HG03103 (cell line): ENCODE results near the gene TAF13.

Source experiments
- ATAC-seq: cut with Tn5 transposase; IDR thresholded peaks from one replicate; pipeline ENCODE4 v1.9.1; 2021; ENCODE audit warnings: low read depth; ENCODE audit not compliant: unreplicated experiment

TAF13 gene, protein sequence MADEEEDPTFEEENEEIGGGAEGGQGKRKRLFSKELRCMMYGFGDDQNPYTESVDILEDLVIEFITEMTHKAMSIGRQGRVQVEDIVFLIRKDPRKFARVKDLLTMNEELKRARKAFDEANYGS

DNA sequence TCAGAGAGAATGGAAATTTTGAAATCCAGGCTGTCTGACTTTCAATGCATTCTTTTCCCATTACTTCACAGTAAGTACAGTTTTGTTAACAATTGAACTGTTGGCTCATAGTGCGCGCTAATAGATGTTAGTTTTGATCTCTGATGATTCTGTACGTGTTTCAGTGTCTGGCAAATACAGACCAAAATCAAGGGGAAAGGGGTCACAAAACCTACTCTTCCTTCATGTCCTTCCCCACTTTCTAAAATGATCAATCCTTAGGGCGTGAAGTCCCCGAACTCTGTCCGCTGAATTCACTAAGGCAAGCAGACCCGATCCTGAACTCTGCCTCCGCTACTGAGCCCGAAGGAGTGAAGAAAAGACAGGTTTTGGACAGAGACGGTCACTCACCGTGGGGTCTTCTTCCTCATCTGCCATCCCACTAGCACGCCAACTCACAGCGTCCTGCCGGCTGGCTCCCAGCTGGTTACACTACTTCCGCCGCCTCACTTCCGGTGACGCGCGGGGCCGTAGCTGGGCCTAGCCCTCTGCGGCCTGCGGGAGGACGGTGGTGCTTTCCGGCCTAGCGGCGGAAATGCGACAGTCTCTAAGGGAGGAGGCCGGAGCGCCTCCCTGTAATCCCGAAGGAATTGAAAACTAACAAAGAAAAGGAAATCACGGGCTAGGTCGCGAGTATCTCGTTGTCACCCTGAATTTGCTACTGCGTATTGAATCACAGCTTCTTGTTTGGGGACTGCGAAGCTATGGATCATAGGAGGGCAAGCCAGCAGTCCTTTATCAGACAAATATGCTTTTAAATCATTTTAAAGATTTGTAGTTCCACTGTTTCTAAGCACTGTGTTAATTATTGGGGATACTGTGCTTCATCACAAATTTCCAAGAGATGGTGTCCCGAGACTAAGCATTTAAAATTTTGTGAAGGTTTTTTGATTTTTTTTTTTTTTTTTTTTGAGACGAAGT is at the start of gene TAF13:
TAF13 (minus strand) TSS at position 473 of the 960 bp plus-strand sequence; CDS start at position 417, 56 bp downstream.
- ATAC-seq, result peak; percentile 99

DNA sequence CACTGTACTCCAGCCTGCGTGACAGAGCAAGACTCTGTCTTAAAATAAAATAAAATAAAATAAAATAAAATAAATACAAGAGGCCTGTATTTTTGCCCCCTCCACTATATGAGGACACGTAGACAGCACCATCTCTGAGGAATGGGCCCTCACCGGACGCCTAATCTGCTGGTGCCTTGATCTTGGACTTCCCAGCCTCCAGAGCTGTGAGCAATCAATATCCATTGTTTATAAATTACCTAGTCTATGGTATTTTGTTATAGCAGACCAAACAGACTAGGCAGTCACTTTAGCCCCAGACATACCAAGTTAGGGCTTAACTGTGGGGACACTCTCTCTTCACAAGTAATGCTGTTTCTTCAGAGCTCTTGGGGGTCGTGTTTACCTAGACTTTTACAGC is 44.6 kb upstream of the TAF13 start:
- ATAC-seq, result no peak

DNA sequence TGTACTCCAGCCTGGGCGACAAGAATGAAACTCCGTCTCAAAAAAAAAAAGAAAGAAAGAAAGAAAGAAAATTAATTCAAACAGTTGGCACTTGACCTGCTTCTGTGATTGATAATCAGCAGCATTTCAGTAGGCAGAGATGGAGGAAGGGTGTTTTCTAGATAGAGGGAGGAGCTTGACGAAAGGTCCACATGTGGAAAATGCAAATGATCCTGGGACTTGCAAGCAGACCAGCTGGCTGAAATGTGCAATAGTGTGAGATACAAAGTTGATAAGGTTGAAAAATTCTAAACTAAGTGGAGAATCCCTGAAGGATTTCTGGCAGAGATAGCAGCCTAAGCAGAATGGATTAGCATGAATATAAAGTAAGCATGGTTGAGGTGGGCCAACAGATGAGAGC is 42.3 kb upstream of the TAF13 start:
- ATAC-seq, result no peak

DNA sequence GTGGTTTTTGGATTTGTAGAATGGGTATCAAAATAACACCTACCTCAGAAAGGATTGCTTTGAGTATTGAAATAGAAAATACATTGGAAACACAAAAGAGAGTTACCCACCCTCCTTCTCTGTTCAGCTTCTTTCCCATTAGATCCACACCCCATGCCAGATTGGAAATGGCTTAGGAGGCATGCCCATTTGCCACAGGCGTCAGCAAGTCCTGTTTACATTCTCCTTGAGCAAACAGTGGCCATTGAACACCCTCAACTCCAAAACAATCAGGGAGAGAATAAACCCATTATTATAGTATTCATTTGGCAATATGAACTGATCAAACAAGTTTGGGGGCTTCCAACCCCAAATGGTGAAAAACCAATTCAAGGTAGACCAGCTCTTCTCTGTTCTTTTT is 40.5 kb upstream of the TAF13 start:
- no peak for ATAC-seq

DNA sequence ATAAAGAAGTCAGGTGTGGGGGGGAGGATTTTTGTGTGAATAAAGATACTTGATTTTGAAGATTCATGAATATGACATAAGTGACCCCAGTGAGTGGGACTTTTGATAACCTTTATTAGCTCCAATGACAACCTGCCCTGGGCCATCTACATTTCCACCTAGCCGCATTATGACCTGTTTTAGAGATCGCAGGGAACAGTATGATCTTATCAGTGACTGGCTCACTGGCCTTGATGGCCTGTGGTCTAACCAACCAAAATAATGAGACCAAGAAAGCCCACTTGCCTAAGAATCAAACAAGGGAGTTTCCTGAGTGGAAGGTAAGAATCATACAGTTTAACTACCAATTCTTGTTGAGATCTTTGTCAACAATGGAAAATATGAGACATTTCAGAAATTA is 39.9 kb upstream of the TAF13 start:
- ATAC-seq, result no peak

DNA sequence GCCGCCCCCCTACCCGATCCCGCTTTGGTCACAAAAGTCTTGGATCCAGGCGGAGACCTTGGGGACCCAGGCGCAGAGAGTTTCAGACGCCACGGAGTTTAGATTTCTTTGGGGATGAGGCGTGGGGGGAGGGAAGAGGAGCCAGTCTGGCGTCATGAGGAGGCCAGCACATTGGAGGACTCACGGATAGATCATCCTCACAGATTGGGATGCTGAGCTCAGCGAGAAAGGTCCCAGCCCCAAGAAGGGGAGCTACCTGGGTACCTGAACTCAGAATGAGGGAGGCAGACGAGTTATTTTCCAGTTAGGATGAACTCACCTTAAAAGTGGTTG is 38.5 kb upstream of the TAF13 start:
- ATAC-seq, result no peak

DNA sequence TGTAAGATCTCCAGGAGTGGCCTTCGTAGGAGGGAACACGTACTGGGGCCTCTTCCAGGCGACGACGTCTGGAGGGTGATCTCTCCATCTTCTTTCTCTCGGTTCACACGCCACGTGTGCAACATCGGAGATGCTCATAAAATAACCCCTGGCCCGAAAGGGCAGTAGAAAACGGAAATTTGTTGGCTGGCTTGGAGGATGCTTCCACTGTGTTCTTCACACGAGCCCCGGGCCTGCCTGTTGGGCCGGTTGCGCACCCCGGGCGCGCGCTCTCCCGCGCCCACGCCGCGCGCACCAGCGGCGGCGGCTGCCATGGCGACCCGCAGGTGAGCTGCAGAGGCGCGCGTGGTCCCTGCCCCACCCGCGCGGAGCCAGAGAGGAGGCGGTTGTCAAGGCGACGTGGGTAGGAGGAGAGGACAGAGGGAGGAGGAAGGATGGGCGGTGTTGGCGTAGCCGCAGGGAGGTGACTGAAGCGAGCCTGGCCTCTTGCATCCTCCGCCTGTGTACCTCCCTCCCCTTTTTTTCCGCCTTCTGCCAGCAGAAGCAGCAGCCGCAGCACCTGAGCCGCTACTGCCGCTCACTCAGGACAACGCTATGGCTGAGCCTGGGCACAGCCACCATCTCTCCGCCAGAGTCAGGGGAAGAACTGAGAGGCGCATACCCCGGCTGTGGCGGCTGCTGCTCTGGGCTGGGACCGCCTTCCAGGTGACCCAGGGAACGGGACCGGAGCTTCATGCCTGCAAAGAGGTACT is 38.0 kb upstream of the TAF13 start, which contains the start of gene ELAPOR1:
ELAPOR1 (plus strand) TSS at position 526 of the 752 bp plus-strand sequence; CDS start at position 595, 69 bp downstream.
- no peak for ATAC-seq

DNA sequence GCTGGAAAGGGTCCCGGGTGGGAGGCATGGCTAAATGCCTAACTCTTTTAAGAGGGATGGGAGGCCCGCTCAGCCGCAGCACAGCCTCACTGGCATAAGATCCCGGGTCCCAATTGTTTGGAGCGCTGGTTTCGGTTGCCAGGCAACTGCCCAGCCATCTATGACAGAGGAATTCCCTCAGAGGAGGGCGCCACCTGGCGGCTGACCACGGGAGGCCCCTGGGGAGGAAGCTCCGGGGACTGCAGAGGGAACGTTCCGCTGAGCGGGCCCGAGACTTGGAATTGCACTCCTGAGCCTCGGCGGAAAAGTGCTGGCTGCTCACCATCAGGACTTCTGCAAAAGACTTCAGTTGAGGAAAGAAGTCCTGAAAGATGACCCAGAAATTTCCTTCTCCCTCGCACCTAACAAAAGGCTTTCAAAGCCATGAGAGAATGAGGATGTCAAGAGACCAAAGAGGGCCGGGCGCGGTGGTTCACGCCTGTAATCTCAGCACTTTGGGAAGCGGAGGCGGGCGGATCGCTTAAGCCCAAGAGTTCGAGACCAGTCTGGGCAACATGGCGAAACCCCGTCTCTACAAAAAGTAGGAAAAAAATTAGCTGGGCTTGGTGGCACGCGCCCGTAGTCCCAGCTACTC is 37.0 kb upstream of the TAF13 start:
- peak; percentile 66 for ATAC-seq

DNA sequence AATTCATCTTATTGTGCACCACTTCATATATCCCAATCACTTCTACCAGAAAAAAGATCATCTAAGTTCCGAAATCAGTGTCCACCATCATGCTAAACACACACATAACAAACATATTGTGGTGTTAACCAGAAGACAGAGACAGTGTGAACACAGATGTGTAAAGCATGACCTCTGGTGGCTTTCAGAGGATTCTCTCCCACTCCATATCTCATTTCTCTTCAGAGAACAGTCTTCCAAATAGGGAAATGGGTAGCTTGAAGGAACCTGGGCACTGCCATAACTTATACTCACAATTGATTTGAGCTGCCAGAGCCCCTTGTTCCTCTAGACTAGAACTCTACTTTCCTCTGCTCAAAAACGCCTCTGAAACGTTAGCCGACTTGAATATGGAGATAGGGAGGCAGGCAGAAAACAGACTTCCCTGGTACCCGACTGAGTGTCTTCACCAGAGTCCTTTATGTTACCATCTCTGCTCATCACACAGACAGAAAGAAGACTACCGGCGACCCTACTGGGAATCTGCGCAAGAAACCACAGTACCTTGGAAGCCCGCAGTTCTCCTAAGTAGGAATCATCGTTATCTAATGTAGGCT is 36.4 kb upstream of the TAF13 start:
- ATAC-seq, result no peak

DNA sequence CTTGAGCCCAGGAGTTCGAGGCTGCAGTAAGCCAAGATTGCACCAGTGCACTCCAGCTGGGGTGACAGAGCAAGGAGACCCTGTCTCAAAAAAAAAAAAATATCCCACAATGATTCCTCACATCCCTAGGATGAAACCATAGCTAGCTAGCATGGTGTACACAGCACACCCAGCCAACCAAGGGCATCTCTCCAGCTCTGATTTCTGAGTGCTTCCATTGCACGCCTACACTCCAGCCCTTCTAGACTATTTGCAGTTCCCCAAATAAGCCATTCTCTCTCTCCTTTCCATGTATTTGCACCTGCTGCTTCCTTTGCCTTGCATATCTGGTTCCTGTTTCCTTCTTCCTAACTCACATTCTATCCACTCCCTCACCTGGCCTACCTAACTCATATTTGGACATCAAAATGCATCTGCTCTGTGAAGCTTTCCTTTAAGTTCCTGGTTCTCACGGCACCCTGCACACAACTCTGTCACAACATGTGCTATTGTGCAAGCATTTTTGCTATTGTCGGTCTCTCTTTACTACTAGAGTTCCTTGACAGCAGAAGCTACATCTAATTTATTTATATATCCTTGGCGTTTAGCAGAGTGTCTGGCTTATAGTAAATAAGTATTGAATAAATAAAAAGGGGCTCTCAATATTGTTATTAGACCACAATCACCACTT is 35.7 kb upstream of the TAF13 start:
- no peak for ATAC-seq

DNA sequence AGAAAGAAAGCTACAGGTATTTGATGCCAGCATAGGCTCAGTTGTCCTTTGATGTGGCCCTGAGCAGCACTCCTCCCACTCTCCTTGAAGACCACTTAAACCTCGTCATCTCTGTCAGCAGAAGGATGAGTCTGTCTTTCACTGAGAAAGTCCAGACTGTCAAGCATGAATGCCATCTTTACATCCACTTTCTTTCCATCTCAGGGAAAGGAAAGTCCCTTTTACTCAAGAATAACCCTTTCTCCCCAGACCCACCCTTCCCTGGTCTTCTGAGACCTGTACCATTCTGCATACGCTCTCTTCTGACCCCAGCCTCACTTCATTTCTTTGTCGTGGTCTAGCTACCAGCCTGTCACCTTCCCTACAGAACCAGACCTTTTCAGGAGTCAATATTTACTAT is 34.1 kb upstream of the TAF13 start:
- no peak for ATAC-seq

DNA sequence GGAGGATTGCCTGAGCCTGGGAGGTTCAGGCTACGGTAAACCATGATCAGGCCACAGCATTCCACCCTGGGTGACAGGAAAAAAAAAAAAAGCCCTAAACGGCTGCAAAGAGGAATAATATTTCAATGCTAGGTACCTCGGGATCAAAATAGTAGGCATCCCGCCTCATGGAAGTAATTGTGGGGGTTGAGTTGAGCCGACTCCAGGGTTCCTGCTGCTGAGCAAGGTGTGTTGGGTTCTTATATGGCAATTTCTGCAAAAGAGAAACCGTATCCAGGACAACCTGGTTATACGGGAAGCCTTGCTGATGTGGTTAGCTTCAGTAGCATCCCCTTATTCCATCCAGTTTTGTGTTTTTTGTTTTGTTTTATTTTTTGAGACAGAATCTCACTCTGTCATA is 32.0 kb upstream of the TAF13 start:
- no peak for ATAC-seq

DNA sequence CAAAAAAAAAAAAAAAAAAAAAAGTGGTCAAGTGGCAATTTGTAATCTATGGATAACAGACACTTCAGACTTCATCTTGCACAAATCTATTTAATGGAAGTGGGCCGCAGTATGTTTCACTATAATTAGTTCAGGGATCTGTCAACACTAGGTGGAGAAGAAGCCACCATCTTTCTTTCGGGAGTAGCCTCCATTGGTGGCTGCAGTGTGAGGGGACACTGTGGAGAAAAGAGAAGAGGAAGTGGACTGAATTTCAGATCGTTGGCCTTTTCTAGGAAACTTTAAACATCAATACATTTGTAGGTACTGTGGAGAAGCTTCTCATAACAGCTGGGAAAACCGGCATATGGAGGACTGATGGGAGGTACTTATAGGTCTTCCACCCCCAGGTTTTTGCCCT is 30.1 kb upstream of the TAF13 start:
- ATAC-seq, result no peak

DNA sequence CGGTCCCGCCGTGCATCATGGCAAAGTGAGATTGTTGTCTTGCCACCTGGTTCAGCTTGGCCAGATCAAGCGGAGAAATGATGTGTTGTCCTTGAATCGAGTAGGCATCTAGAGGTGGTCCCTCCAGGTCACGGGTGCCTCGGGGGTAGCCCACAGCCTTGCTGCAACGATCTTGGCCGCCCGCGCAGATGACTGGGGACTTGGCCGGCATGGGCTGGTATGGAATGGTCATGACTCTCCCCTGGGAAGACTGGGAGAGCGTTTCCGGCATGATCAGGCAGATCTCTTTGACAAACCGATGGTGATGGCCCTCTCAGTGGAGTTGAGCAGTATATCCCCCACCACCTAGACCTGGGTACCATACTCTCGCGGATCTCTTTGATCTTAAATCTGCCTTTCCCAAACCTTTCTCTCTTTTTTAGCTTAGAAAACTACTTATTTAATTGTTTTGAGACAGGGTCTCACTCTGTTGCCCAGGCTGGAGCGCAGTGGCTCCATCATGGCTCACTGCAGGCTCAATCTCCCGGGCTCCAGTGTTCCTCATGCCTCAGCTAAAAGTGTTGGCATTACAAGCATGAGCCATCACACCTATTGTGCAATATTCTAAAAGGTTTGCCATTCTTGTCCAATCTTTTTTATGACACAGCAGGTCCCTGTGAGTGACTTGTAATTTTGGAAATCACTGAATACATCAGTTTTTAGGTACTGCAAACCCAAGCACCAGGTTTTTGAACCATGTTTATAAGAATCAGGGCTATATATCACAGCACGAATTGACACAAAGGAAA is 28.8 kb upstream of the TAF13 start:
- ATAC-seq, result no peak

DNA sequence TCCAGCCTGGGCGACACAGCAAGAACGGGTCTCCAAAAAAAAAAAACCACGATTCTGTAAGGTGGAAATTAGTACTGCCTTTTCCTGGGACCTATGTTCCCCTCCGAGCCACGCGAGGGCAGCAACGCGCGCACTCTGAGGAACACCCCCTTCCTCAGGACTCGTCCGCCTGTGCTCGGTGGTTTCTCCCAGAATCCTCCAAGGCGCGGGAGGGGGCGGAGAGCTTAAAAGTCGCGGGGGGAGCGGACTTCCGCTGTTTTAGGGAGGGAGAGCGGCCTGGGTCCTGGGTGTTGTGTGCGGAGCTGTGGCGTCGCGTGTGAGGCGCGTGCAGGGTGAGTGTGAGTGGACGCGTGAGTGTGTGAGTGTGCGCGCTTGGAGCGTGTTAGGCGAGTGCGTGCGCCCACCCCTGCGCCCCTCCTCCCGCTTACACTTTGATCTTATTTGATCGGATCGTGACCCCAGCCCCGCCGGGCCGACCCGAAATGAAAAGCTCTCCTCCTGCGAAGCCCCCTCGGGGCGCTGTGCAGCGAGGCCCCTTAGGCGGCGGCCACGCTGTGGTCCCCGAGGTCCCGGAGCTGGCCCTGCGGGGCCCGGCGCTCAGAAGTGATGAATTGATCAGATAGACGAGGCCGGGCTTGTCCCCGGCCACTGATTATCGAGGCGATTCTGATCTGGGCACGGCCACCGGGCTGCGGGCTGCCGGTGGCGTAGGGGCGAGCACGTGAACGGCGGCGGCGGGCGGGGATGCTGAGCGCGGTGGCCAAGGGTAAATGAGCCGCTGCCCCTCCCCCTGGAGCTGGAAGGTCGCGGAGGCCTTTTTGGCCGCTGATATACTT is 24.4 kb upstream of the TAF13 start:
- ATAC-seq, result peak; percentile 85

DNA sequence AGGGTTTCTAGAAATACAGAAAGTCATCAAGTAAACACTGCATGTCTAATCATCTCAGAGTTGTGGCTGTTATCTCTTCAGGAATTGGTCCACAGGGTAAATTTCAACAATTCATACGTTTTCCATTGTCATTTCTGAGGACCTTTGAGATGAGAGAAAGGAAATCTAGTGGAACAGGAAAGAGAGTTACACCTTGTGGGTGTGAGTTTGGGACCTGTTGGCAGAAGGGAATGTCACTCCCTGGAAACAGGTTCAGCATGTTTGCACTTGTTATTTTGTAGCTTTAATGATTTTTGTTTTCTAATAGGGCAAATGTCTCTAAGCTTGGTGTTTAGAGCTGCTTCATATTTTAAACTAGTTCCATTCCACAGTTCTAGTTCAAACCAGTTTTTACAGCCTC is 20.3 kb upstream of the TAF13 start:
- no peak for ATAC-seq

DNA sequence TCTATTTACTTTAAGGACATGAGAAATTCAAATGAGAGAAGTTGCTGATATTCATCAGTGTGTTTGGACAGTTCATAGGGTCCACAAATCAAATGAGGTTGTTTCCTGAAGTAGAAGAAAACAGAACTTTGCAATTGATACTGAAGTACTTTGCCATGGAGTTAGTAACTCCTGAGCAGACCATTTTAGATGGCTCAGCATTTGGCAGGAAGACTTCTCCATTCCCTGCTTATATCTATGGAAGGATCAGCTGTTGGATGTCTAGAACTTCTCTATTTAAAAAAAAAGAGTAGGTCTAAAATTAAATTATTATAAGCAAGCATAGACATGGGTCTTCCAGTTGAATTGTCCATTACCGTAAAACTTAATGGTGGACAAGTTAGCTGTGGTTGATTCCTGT is 19.8 kb upstream of the TAF13 start:
- ATAC-seq, result no peak

DNA sequence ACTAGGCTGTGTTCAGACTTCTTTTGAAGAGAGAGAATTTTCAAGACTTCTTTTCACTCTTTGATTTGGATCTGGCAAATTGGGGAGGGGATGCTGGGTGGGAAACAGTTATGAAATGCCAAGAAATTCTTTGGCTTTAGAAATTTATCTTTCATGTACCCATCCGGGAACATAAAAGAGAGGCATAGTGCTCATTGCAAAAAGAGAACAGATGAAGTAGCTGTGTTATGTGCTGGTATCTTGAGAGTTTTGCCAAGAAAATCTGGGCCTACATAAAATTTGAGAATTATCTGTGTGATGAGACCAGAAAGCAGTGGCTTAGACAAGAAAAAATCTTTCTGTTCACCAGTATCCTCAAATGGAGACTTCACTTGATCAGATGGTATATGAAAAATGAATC is 19.1 kb upstream of the TAF13 start:
- no peak for ATAC-seq
